GM18502 (cell line): ENCODE results near the gene SSMEM1.
"Not testable (repeated sequence)": the region's sequence is repeated elsewhere in the genome, so short reads cannot be mapped to it uniquely, and the experiment has no call there.

Experiments used
- ATAC-seq: cut with Tn5 transposase; IDR thresholded peaks from one replicate; pipeline ENCODE4 v1.9.1; 2021; ENCODE audit warnings: mild to moderate bottlenecking; ENCODE audit not compliant: unreplicated experiment, poor library complexity

SSMEM1 gene, protein sequence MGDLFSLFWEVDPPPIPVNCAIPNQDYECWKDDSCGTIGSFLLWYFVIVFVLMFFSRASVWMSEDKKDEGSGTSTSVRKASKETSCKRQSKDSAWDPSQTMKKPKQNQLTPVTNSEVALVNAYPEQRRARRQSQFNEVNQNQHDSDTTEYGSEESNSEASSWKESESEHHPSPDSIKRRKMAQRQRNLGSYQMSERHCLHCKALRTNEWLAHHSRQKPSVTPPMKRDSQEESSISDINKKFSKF

DNA sequence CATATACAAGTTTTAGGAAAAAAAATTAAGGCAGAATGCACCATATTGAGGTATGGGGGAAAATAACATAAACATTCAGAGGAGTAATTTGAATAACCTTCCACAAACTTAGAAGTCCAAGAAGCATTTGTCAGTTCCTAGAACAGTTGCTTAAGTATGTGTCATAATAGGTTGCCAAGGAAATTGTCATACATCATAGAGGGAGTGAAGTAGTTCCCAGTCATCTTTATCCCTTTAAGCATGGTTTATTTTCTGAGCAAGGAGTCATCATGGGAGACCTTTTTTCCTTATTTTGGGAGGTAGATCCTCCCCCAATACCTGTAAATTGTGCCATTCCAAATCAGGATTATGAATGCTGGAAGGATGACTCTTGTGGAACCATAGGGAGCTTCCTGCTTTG lies at the start of gene SSMEM1:
TSS of gene SSMEM1 (plus strand) at position 219 of the 400 bp plus-strand sequence. CDS start at position 270, 51 bp downstream.
- ATAC-seq, result no peak

DNA sequence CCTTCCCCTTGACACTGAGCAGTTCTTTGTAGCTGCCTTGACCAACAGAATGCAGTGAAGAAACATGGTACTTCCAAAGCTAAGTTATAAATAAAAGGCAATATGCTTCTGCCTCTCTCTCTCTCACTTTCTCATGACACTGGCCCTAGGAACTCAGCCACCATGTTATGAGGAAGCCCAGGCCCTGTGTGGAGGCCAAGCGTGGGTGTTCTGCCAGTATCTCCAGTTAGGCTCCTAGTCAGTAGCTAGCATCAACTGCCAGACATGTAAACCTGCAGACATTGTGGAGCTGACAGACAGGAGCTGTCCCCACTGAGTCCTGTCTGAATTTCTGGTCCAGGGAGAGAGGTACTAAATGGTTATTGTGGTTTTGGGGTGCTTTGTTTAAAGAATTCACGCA lies 47.6 kb upstream of the SSMEM1 start:
- ATAC-seq, result no peak

DNA sequence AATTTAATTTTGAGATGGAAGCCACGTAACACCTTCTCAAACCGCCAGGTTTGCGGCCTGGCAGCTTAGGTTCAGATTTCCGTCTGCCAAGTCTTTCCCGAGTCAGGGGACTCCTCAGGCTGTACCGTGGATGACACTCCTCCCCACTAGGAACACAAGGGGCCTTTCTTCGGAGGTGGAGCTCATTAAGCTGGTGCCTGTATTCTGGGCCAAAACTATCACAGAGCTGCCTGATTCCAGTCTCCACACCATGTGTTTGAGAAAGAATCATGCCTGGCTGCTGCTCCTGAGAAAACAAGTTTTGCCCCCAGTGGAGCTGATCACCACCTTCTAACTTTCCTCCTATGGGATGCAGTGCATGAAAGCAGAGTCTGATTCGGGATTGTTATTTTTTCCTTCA lies 47.2 kb upstream of the SSMEM1 start:
- ATAC-seq, result no peak

DNA sequence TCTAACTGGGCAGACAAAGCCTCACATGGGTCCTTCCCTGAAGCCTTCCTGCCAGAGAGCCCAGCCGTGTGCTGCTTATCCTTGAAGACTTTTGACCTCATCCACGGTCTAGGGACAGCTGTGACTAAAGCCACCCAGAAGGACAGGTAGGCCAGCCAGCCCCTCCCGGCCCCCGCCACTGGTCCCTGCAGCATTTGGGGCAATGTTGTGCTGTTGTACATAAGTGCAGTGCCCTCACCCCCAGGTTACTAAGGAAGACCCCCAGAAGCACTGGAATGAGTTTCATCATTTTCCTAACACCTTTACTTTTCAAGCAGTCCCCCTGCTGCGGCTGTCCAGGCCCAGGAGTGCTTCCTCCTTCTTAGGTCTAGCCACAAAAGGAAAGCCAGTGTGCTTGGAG lies 45.5 kb upstream of the SSMEM1 start:
- no peak for ATAC-seq

DNA sequence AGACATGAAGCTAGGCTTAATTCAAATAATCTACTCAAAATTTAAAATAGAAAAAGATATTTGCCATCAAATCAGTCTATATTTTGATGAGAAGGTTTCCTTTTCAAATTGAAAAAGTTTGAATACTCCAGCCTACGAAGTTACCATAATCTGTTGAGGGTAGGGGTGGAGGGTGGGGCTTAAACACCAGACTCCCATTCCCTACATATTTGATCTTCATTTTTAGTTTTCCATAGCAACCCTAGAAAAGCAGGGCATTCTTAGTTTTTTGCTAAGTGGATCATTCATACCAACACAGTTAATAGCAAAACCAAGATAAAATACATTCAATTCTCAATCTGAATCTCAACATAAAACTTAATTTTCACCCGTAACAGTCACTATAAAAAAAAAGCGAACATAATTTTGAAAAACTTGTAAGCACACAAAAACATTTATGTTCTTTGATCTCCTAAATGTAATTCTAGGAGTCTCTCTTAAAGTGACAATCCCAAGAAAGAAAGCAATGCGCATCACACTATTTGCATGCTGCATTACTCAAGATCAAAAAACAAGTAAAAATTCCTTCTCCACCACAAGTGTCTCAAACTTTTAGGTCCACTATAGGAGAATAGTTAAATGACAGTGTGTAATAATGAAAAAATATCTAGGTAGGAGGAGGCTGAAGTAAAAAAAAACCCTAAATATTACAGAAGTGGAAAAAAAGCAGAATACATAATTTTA lies 33.3 kb upstream of the SSMEM1 start:
- ATAC-seq, result no peak

DNA sequence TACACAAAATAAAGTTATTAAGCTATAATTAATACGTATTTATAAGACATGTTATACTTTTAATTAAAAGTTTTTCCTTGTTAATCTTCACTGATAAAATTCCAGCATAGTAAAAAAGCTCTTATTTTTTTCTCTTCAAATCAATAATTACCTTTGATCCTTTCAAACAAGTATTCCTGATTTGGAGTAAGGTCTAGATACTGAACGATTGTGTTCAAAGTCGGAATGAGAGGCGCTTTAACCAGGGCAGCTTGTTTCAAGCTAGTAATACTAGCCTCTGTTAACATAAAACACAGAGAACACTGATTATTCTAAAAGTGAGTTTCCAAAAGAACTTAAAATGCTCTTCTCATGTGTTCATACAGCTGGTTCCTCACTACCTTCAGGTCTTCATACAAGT lies 29.4 kb upstream of the SSMEM1 start:
- ATAC-seq, result no peak

DNA sequence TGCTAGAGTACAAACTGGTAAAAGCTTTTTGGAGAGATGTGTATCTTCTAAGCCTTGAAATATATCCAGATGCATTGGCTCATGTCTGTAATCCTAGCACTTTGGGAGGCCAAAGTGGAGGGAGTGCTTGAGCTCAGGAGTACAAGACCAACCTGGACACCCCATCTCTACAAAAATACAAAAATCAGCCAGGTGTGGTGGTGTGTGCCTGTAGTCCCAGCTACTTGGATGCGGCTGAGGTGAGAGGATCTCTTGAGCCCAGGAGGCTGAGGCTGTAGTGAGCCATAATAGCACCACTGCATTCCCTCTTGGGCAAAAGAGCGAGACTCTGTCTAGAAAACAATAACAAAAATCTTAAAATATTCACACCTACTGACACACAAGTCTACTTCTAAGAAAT lies 28.0 kb upstream of the SSMEM1 start:
- no peak for ATAC-seq

DNA sequence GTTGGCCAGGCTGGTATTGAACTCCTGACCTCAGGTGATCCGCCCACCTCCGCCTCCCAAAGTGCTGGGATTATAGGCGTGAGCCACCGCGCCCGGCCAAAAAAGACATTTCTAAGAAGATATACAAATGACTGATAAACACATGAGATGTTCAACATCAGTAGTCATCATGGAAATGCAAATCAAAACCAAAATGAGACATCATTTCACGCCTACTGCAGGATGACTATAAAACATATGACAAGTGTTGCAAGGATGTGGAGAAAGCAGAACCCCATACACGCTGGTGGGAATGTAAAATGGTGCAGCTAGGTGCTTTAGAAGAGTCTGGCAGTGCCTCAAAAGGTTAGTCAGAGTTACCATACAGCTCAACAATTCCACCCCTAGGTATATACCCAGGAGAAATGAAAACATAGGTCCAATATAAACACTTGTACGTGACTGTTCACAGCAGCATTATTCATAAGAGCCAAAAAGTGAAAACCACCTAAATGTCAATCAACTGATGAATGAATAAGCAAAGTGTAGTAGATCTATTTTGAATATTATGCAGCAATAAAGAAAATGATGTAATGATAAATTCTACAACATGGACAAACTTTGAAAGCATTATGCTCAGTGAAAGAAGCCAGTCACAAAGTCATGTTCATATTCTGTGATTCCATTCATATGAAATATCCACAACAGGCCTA lies 26.9 kb upstream of the SSMEM1 start:
- ATAC-seq, result no peak

DNA sequence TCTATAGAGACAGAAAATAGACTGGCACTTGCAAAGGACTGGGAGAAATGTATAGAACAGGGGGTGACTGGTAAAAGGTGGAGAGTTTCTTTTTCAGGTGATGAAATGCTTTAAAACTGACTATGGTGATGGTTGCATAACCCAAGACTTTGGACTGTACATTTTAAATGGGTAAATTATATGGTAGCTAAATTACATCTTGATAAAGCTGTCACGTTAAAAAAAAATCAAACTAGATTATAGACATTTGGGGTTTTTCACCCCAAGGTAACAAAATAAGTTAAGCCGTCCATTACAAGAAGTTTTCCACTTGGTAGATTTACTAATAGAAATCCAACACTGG lies 26.4 kb upstream of the SSMEM1 start:
- ATAC-seq, result no peak

DNA sequence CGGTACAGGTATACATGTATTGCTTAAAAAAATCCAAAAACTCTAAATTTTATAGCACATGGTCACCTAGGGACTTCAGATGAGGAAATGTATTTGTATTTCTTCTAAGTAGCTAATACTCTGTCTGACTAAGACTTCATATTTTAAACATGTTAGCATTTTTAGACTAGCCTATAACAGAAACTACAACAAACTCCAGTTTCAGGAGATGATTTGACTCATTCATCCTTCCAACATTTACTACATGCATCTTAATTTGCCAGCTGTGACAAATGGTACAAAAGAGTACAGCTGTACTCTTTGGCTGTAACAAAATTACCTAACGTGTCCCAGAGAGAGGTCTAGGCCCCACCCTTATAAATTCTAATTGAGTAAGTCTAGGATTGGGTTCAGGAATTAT lies 24.7 kb upstream of the SSMEM1 start:
- ATAC-seq, result peak; percentile 83

DNA sequence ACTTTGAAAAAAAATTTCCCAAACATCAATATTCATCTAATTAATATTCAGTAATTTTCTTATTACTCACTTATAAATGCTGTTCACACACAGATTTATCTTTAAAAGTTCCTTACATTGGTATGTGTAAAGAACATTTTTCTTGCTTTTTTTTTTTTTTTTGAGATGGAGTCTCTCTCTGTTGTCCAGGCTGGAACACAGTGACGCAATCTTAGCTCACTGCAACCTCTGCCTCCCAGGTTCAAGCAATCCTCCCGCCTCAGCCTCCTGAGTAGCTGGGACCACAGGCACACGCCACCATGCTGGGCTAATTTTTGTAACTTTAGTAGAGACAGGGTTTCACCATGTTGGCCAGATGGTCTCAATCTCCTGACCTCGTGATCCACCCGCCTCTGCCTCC lies 23.3 kb upstream of the SSMEM1 start:
- not testable (repeated sequence) for ATAC-seq

DNA sequence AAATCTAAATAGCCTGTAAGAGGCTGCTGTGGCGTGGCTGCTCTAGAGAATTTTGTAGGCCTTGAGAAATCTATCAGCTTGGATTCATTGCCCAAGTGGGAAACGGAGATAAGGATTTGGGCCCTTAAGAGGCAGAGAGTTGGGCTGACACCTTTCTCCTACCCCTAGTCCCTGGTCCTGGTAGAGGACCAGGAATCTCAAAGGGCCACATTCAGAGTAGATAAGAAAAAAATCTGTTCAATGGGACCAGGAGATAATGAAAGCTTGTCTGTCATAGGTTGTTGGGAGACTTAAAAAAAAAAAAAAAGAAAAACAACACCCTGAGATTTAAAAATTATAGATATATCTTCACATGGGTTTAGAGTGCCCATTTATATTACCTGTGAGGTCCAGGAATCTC lies 20.3 kb upstream of the SSMEM1 start:
- ATAC-seq, result no peak

DNA sequence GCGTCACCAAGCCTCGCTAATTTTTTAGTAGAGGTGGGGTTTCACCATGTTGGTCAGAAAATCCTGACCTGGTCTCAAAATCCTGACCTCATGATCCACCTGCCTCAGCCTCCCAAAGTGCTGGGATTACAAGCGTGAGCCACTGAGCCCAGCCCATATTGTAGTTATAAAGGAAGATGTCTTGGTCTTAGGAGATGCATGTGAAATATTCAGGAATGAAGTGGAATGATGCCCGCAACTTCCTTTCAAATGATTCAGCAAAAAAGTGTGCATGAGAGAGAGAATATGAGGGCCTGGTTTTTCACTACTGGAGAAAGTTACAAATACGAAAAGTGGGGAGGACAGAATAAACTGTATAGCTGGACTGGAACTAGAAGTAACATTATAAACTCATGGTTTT lies 18.3 kb upstream of the SSMEM1 start:
- ATAC-seq, result no peak

DNA sequence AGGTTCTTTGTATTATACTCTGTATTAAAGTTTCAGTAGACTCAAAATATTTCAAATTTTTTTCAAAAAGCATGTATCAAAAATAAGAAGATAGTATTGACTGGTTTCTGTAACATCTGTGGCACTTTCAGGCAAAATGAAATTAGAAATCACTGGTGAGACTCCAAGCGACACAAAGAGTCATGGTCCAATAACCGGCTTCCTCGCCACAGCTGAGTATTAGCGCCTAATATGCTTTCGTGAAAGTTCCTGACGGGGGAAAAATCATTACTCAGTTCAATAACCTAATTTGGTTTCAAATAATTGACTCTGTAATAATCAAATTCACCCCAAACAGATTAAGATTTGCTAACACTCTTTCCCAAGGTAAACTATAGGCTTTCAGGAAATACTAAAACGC lies 15.9 kb upstream of the SSMEM1 start:
- no peak for ATAC-seq

DNA sequence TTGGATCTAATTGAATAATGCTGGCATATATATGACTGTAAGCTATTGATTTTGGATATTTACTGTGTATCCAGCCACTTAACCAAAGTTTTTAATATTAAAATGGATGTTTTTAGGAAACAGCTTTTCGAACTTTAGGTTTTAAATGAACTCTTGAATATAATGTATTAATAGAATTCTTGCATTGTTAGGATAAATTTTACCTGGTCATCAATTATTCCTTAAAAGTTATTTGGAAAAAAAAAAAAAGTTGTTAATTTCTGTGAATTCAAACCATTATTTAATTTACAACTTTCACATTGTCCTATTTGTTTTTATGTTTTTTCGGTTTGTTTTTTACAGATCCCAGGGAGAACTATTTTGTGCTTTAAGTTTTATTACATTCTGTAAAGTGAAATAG lies 12.3 kb upstream of the SSMEM1 start:
- ATAC-seq, result no peak

DNA sequence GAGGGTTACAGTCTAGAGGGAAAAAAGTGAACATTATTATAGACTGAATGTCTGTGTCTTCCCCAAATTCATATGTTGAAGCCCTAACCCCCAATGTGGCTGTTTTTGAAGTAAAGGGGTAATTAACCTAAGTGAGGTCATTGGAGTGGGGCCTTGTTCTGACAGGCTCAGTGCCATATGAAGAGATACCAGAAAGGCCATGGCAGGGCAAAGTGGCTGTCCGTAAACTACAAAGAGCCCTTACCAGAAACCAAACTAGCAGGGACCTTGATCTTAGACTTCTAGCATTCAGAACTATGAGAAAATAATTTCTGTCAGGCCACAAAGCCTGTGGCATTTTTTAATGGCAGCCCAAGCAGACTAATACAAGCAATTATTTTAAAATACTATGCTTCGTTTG lies 11.2 kb upstream of the SSMEM1 start:
- ATAC-seq, result no peak

DNA sequence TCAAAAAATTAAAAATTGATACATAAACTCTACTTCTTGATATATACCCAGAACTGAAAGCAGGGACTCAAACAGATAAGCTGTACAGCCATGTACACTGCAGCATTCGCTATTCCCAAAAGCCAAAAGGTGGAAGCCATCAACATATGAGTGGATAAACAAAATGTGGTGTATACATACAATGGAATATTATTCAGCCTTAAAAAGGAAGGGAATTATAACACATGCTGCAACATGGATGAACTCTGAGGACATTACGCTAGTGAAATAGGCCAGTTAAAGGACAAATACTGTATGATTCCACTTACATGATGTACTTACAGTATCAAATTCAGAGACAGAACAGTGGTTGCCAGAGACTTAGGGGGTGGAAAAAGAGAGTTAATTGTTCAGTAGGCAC lies 10.6 kb upstream of the SSMEM1 start:
- no peak for ATAC-seq

DNA sequence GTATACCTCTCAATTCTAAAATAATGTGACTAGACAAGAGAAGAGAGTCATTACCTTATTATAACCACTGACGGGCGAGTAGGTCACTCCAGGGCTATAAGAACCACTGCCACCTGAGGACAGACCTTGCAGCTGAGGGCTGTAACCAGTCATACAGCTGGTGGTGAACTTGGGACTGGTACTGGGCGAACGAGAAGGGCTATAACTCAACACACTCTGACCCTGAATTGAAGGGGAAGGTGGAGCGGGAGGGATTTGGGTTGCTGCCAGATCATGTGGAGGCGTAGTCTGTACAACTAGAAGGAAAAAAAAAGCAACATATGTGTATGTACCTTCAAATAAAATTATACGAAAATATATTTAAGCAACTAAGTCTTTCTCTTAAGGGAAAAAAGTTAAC lies 5.9 kb upstream of the SSMEM1 start:
- ATAC-seq, result no peak

DNA sequence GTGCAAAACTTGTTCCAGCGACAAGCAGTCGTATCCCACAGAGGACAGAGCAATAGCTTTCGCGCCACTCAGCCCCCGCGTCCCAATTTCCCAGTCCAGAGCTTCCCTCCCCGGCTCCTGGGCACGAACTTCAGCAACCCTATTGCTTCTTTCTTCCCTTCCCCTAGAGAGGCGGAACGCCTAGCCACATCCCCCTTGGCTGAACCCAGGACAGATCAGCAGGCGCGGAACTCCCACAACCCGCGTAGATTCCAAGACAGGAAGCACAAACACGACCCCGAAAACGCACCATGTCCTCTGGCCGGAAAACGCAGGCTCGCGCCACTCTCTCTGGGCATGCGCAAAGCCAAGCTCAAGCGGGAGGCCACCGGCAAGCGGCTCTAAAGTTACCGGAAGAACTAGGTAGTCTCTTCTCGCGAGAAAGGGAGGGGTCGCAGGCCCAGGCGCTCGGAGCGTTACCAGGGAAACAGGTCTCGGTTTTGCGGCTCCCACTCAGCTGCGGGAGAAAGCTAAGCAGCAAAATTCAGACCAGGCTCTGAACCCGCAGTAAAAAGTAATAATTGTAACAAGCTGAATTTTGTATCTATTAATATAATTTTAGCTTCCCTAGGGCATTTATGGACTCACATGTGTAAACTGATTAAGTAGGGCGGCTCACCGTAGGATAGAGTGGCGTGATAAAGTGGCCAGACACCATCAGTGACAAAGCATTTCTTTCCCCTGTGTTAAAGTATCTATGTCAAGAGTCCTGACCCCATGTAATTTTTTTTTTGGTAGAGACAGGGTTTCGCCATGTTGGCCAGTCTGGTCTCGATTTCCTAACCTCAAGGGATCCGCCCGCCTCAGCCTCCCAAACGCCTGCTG lies 2.3 kb upstream of the SSMEM1 start, which contains the start of gene TMEM209:
TSS of gene TMEM209 (minus strand) at position 323 of the 864 bp plus-strand sequence. CDS start at position 292, 31 bp downstream.
- peak; percentile 98 for ATAC-seq

DNA sequence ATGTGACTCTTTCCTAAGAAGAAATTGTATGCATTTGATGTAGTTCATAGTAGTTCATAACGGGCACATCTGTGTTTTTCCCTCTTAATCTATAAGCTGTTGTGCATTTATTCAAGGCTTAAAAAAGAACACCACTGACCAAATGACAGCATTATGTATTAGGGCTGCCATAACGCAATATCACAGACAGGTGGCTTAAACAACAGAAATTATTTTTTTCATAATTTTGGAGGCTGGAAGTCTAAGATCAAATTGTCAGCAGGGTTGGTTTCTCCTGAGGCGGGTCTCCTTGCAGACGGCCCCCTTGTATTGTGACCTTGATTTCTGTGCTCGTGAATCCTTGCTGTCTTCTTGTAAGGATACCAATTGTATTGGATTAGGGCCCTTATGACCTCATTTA lies 627 bp upstream of the SSMEM1 start:
- ATAC-seq, result no peak

DNA sequence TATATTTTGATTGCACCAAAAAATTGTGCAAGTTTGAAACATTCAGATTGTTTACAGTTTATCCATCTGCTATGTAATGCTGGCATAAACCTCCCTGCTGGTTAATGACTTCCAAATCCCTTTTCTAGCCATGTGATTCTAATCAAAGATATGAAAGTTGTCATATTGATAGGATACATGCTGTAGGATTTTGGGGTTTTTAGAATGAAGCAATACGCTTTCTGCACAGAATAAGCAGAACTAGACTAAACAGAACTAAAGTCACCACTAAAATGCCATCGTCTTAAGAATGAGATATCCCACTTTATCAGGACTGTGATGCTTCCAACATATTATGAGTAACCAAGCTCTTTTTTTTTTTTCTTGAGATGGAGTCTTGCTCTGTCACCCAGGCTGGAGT lies 856 bp downstream of the SSMEM1 start:
- ATAC-seq, result no peak
